ENCODE results near the gene SLC12A7.

DNA sequence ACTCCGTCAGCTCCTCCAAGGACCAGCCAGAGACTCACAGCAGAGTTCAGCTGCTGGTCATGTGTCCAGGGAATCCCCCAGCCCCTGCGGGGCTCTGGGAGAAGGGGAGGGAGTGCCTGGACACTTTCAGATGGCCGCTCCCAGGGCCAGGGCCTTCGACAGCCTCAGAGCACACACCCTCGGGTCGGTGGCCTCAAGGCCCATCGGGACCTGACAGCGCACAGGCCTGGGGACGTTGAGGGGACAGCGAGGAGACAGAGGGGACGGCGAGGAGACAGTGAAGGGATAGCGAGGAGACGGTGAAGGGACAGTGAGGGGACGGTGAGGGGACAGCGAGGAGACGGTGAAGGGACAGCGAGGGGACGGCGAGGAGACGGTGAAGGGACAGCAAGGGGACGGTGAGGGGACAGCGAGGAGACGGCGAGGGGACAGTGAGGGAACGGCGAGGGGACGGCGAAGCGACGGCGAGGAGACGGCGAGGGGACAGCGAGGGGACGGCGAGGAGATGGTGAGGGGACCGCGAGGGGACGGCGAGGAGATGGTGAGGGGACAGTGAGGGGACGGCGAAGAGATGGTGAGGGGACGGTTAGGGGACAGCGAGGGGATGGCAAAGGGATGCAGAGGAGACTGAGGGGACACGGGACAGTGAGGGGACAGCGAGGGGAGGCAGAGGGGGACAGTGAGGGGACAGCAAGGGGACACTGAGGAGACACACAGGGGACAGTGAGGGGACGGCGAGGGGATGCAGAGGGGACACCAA is 47.3 kb downstream of the SLC12A7 start:
- TF ChIP-seq POLR2A (IDR thresholded peaks at IDR 0.05; ENCODE audit: low read depth, low read length) (no peak), TAF1 (IDR thresholded peaks at IDR 0.05; ENCODE audit: borderline replicate concordance, low read depth, low read length) (no peak), POLR2AphosphoS5 (IDR thresholded peaks at IDR 0.05; ENCODE audit: low read depth, low read length) (no peak)
